CD14-positive monocyte (primary cell): ENCODE results near the gene C1QC. TPM values are rescaled to one million over a fixed set of nuclear protein-coding genes. Genes with fewer than 3 reads are reported as not detected.
A peak's percentile ranks its signal among the peaks of the same experiment; 100 is the strongest.

ENCODE experiments used
- DNase-seq, 3 donors: peaks; one replicate each; pipeline ENCODE4 v3.0.0-alpha.2; 2011 to 2022
- H2AFZ ChIP-seq: 2 replicates; pipeline ENCODE4 v1.6.0; 2012; ENCODE audit warnings: mild to moderate bottlenecking, low read depth, low read length, inconsistent platforms; ENCODE audit not compliant: insufficient read depth, poor library complexity, severe bottlenecking
- H3K27ac ChIP-seq, 2 donors: 1 replicate in 1 of 2; 2 replicates in 1 of 2; pipeline ENCODE4 v1.5.1; 2012 to 2013; ENCODE audit warnings: low read length in 2 of 2, control low read depth in 1 of 2, inconsistent platforms in 1 of 2, low read depth in 1 of 2, mild to moderate bottlenecking in 1 of 2
- H3K27me3 ChIP-seq, 2 donors: one replicate each; pipeline versions ENCODE4 v1.6.0 to v1.6.1; 2011 to 2013; ENCODE audit warnings: low read length in 2 of 2; ENCODE audit not compliant: control insufficient read depth in 2 of 2, insufficient read depth in 2 of 2
- H3K36me3 ChIP-seq, 2 donors: replicated peaks in 1 of 2; 1 replicate in 1 of 2; 2 replicates in 1 of 2; pipeline versions ENCODE4 v1.5.1 to v1.6.1; 2012 to 2013; ENCODE audit warnings: low read length in 2 of 2, control low read depth in 1 of 2, inconsistent platforms in 1 of 2, mild to moderate bottlenecking in 1 of 2; ENCODE audit not compliant: insufficient read depth in 2 of 2, control insufficient read depth in 1 of 2
- H3K4me1 ChIP-seq, 2 donors: 1 replicate in 1 of 2; 2 replicates in 1 of 2; pipeline versions ENCODE4 v1.5.1 to v1.6.1; 2012 to 2013; ENCODE audit warnings: low read length in 2 of 2, control low read depth in 1 of 2, inconsistent platforms in 1 of 2, mild to moderate bottlenecking in 1 of 2, moderate library complexity in 1 of 2; ENCODE audit not compliant: insufficient read depth in 2 of 2, control insufficient read depth in 1 of 2
- H3K4me2 ChIP-seq: replicated peaks from 2 replicates; pipeline ENCODE3; 2012; ENCODE audit warnings: low read length, moderate library complexity, mild to moderate bottlenecking; ENCODE audit not compliant: poor library complexity, severe bottlenecking; ENCODE audit errors: extremely low read depth
- H3K4me3 ChIP-seq, 3 experiments: fragments of 200-600 bp in 1 of 3; sonication (generic) in 1 of 3; replicated peaks in 1 of 3; 1 replicate in 2 of 3; 2 replicates in 1 of 3; pipeline ENCODE4 v1.5.1; 2011 to 2013; ENCODE audit warnings: low read length in 3 of 3, mild to moderate bottlenecking in 3 of 3, control low read depth in 2 of 3, low read depth in 2 of 3, inconsistent platforms in 1 of 3, moderate library complexity in 1 of 3
- H3K79me2 ChIP-seq: 2 replicates; pipeline ENCODE4 v1.6.0; 2012; ENCODE audit warnings: mild to moderate bottlenecking, control low read depth, inconsistent platforms, low read length, moderate library complexity; ENCODE audit not compliant: insufficient read depth
- H3K9ac ChIP-seq: 2 replicates; pipeline ENCODE4 v1.6.0; 2017; ENCODE audit warnings: low read length, mild to moderate bottlenecking; ENCODE audit not compliant: insufficient read depth, poor library complexity, severe bottlenecking
- H3K9me3 ChIP-seq, 2 donors: replicated peaks in 1 of 2; 1 replicate in 1 of 2; 2 replicates in 1 of 2; pipeline versions ENCODE4 v1.5.1 to v1.6.1; 2012 to 2013; ENCODE audit warnings: low read length in 2 of 2, control low read depth in 1 of 2; ENCODE audit not compliant: control insufficient read depth in 1 of 2, insufficient read depth in 1 of 2
- H4K20me1 ChIP-seq: 2 replicates; pipeline ENCODE4 v1.6.0; 2012; ENCODE audit warnings: mild to moderate bottlenecking, low read length, control low read depth, moderate library complexity; ENCODE audit not compliant: insufficient read depth
- H3K27ac Mint-ChIP-seq, 7 donors: one replicate each; pipeline ENCODE4 v1.8.0; 2020; ENCODE audit warnings: mild to moderate bottlenecking in 7 of 7, mixed read lengths in 7 of 7, moderate library complexity in 6 of 7, inconsistent platforms in 2 of 7
- H3K27me3 Mint-ChIP-seq, 3 donors: one replicate each; pipeline ENCODE4 v1.8.0; 2021 to 2022; ENCODE audit warnings: low read depth in 3 of 3, mild to moderate bottlenecking in 3 of 3, mixed read lengths in 3 of 3, moderate library complexity in 3 of 3, inconsistent platforms in 1 of 3
- H3K36me3 Mint-ChIP-seq, 2 donors: one replicate each; pipeline ENCODE4 v1.8.0; 2020; ENCODE audit warnings: mixed read lengths in 2 of 2, inconsistent platforms in 1 of 2, mild to moderate bottlenecking in 1 of 2
- H3K4me1 Mint-ChIP-seq: one replicate; pipeline ENCODE4 v1.8.0; 2020; ENCODE audit warnings: mild to moderate bottlenecking, mixed read lengths
- H3K4me3 Mint-ChIP-seq, 2 donors: one replicate each; pipeline ENCODE4 v1.8.0; 2020; ENCODE audit warnings: mild to moderate bottlenecking in 2 of 2, mixed read lengths in 2 of 2, moderate library complexity in 1 of 2
- H3K9me3 Mint-ChIP-seq, 7 donors: one replicate each; pipeline ENCODE4 v1.8.0; 2020 to 2022; ENCODE audit warnings: mixed read lengths in 7 of 7, mild to moderate bottlenecking in 6 of 7, moderate library complexity in 6 of 7, inconsistent platforms in 2 of 7
- WGBS: methylation state at CpG from one replicate; pipeline ENCODE4 v1.1.5; 2013; ENCODE audit warnings: missing lambda C conversion rate; ENCODE audit not compliant: insufficient coverage; 5-methylcytosine and 5-hydroxymethylcytosine counted together
- intact Hi-C, 2 donors: fragments of 100-400 bp; cut with micrococcal nuclease; formaldehyde crosslinking; loops; one replicate each; pipeline versions ENCODE4 v1.15.0 to v1.15.1; 2023
- polyA plus RNA-seq, 3 donors: library from polyadenylated mRNA; depleted of rRNA in 1 of 3; unstranded in 2 of 3; stranded (reverse) in 1 of 3; fragments of 300-500 nt in 2 of 3; fragments of >200 nt in 1 of 3; fragmentation: Illumina TruSeq in 2 of 3; gene quantifications; 1 replicate in 2 of 3; 2 replicates in 1 of 3; pipeline ENCODE4 v1.2.3, GENCODE V29; 2012 to 2021
- TF ChIP-seq, protein P1 (sequence below): fragments of 200-600 bp; IDR thresholded peaks from one replicate; pipeline ENCODE4 v1.8.0; 2022; ENCODE audit warnings: antibody characterized with exemption, mild to moderate bottlenecking

C1QC gene
- polyA plus RNA-seq, 3 donors = 0.74 to 3.6 (median 0.85) TPM

DNA sequence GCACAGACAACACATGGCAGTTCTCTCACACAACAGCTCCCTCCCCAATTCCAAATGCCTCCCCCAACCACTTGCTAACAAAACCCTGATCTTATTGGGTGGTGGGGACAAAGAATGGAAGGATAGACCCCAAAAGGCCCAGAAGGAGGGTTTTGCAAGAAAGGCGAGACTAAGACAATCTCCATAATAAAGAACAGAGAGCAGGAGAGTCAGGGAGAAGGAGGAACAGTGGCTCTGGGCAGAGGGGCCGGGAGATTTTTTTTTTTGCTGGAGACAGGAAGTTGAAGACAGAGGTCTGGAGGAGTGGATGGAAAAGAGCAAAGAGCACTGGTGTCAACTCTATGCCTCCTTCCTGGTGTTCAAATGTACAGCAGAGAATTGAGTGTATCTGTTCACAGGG, 13.5 kb upstream of the C1QC start:
- Histone ChIP-seq H4K20me1 (no peaks in the 10 kb centered on the region), H3K4me2 (no peak overlapping the region), H3K9ac (no peak overlapping the region), H3K36me3 (no peaks in the 10 kb centered on the region), H3K27me3 (peaks cover 0 to 16% of the 10 kb centered on the region in 2 donors), H3K27ac (no peak overlapping the region), H3K9me3 (peaks cover 0 to 5% of the 10 kb centered on the region in 2 donors), H2AFZ (no peak overlapping the region), H3K4me3 (no peak overlapping the region), H3K4me1 (no peaks in the 10 kb centered on the region), H3K79me2 (no peaks in the 10 kb centered on the region)
- Mint-ChIP-seq H3K27ac (no peak overlapping the region), H3K27me3 (peaks cover 29 to 49% (median 30%) of the 10 kb centered on the region in 3 donors), H3K36me3 (no peaks in the 10 kb centered on the region), H3K4me1 (no peaks in the 10 kb centered on the region), H3K4me3 (peak overlapping the region in 1 of 2 donors; percentile 18), H3K9me3 (peaks cover 0 to 4% (median 0%) of the 10 kb centered on the region in 7 donors)
- 38% methylated on average over 1 of the region's 2 CpGs for WGBS
- DNase-seq = no peak
- intact Hi-C loops = no loop called here
- TF ChIP-seq, protein P1, sequence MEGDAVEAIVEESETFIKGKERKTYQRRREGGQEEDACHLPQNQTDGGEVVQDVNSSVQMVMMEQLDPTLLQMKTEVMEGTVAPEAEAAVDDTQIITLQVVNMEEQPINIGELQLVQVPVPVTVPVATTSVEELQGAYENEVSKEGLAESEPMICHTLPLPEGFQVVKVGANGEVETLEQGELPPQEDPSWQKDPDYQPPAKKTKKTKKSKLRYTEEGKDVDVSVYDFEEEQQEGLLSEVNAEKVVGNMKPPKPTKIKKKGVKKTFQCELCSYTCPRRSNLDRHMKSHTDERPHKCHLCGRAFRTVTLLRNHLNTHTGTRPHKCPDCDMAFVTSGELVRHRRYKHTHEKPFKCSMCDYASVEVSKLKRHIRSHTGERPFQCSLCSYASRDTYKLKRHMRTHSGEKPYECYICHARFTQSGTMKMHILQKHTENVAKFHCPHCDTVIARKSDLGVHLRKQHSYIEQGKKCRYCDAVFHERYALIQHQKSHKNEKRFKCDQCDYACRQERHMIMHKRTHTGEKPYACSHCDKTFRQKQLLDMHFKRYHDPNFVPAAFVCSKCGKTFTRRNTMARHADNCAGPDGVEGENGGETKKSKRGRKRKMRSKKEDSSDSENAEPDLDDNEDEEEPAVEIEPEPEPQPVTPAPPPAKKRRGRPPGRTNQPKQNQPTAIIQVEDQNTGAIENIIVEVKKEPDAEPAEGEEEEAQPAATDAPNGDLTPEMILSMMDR = no peak

DNA sequence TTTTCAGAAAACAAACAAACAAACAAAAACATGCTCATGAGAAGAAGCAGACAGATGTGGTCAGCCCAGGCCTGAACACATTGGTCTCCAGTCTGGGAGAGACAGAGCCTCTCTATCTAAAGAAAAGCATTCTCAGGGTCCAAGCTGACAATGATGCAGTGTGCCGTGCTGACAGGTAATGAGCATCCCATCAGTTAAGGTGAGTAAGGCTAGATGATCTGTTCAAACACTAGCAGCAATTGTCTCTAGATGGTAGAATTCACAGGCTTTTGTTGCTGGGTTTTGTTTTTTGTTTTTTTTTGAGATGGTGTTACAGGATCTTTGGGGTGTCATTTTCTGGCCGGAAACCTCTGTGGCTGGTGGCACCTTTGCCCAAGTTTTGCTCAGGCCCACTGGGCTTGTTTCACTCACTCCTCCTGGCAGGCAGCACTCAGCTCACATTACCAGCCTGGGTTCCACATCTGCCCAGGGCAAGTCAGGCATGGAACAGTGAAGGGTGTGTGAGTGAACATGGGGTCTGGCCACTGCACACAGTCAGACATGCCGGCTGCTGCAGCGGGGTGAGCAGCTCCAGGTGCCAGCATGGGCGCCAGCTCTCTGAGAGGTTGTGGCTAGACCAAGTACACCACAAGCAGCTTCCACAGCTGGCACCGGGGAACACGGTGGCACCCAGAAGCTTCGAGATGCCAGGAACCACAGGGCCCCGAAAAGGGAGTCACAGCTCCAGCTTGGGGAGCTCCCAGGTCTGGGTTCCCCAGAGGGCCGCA, 9.6 kb upstream of the C1QC start:
- H3K27me3 Mint-ChIP-seq = peaks cover 20 to 29% (median 22%) of the 10 kb centered on the region in 3 donors
- Histone ChIP-seq H3K4me1 (peaks cover 16 to 22% of the 10 kb centered on the region in 2 donors), H3K79me2 (no peaks in the 10 kb centered on the region), H3K27ac (no peak overlapping the region), H3K9ac (no peak overlapping the region), H4K20me1 (no peaks in the 10 kb centered on the region), H3K4me3 (no peak overlapping the region), H3K4me2 (no peak overlapping the region), H2AFZ (no peak overlapping the region), H3K36me3 (no peaks in the 10 kb centered on the region), H3K9me3 (peaks cover 0 to 6% of the 10 kb centered on the region in 2 donors), H3K27me3 (peaks cover 0 to 8% of the 10 kb centered on the region in 2 donors)
- no peak overlapping the region for H3K4me3 Mint-ChIP-seq
- H3K36me3 Mint-ChIP-seq = no peaks in the 10 kb centered on the region
- intact Hi-C loops = no loop called here
- DNase-seq = no peak
- TF ChIP-seq, protein P1 = no peak
- peaks cover 0 to 4% (median 0%) of the 10 kb centered on the region in 7 donors for H3K9me3 Mint-ChIP-seq
- no peak overlapping the region for H3K27ac Mint-ChIP-seq
- peaks cover 22% of the 10 kb centered on the region for H3K4me1 Mint-ChIP-seq
- 89% methylated on average over 9 of the region's 10 CpGs for WGBS
